Epithelial cell of proximal tubule (primary cell): Measurements from ENCODE around the gene MYRIP. TPM values are rescaled to one million over a fixed set of nuclear protein-coding genes. Genes with fewer than 3 reads are reported as not detected.
A peak's percentile ranks its signal among the peaks of the same experiment; 100 is the strongest.

Experiments
- DNase-seq: peaks from one replicate; pipeline ENCODE4 v3.0.0-alpha.2; 2011; ENCODE audit warnings: low read depth
- H3K4me3 ChIP-seq: 2 replicates; pipeline ENCODE4 v1.5.1; 2011; ENCODE audit warnings: low read depth, mild to moderate bottlenecking, low read length
- total RNA-seq: library from RNA; depleted of rRNA; stranded (reverse); fragments of >200 nt; gene quantifications from 2 replicates; pipeline ENCODE4 v1.2.3, GENCODE V29; 2015
- TF ChIP-seq, protein P1 (sequence below): conservative IDR thresholded peaks from 2 replicates; pipeline ENCODE4 v1.5.1; 2012; ENCODE audit warnings: low read depth, mild to moderate bottlenecking, low read length

MYRIP gene
- total RNA-seq, 1 donor from 2014 or later, result 0.12 TPM

DNA sequence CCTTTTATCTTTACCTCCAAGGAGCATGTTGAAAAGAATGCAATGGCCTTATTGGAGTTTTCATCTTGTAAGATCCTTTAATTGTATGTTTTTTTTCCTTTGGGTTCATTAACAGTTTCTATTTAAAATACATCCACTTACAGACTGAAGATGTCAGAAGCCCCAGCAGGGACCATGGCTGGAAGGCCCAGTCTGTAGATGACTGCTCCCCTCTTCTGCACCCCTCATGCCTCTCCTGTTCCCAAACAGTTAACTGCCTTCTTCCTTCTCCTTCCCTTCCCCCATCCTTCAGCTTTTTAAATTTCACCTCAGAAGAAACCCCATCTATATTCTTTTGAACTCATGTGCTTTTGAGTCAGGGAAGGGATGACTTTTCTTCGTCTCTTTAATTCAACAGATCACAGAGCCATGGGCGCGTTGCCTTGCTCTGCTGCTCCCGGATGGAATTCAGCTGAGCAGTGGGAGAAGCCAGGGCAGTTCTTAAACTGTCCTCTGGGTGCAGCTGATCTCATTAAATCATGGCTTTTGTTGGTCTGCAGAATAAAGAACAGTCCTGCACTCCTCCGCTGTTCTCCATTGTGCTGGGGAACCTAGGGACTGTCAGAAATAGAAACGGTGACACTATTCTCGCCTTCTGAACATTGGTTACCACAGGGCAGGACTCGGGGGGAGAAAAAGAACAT is 428.6 kb downstream of the MYRIP start:
- TF ChIP-seq, protein P1, sequence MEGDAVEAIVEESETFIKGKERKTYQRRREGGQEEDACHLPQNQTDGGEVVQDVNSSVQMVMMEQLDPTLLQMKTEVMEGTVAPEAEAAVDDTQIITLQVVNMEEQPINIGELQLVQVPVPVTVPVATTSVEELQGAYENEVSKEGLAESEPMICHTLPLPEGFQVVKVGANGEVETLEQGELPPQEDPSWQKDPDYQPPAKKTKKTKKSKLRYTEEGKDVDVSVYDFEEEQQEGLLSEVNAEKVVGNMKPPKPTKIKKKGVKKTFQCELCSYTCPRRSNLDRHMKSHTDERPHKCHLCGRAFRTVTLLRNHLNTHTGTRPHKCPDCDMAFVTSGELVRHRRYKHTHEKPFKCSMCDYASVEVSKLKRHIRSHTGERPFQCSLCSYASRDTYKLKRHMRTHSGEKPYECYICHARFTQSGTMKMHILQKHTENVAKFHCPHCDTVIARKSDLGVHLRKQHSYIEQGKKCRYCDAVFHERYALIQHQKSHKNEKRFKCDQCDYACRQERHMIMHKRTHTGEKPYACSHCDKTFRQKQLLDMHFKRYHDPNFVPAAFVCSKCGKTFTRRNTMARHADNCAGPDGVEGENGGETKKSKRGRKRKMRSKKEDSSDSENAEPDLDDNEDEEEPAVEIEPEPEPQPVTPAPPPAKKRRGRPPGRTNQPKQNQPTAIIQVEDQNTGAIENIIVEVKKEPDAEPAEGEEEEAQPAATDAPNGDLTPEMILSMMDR, result peak; percentile 49
- DNase-seq, result peak; percentile 2
- no peak overlapping the region for H3K4me3 ChIP-seq

DNA sequence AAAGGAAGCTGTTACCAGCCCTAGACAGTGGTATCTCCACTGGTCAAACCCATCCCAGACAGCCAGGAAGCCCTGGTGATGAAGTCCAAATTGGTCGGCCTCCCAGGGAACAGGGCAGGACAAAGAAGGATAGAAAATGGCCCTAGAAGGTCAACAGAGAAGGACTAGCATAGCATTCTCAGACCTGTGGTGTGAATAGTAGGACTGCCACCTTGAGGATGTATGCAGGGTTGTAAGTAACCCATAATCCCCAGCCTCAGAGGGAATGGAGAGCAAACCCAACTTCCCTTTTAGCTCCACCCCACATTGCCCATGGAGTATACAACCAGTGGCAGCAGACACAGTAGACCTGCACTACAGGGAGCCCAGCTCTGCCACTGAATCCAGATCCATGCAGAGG is 431.5 kb downstream of the MYRIP start:
- TF ChIP-seq, protein P1, result no peak
- no peak for DNase-seq
- no peak overlapping the region for H3K4me3 ChIP-seq

DNA sequence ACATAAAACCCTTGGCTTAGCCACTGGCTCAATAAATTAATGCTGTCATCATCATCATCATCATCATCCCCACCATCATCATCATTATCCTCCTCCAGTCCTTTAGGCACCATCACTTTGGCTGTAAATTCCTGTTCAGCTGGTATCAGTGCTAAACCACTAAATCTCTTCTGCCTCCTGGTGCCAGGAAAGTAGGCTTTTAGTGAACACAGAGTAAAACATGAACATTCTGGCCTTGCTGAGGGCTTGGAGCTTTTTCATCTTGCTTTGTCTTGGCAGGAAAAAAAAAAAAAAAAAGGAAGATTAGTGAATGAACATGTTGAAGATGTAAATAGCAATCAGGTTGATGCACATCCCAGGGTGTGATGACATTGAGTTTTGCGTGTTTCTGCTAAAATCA is 432.8 kb downstream of the MYRIP start:
- TF ChIP-seq, protein P1, result no peak
- no peak overlapping the region for H3K4me3 ChIP-seq
- no peak for DNase-seq

DNA sequence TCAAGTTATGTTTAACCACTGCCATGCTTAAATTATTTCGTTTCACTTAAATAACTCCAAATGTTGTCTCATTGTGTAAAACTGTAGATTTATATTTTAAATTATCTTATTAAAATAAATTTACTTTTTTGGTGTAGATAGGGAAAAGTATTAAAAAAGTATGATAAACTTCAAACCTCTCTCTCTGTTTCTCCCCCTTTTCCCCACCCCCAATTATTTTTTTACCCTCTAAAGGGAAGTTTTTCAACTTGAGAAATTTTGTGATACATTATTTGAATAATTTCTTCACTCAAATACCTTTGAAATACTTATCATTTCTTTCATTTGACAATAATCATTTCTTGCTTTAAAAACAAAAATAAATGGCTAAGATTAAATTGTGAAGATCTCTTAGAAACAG is 433.2 kb downstream of the MYRIP start:
- TF ChIP-seq, protein P1, result no peak
- no peak for DNase-seq

DNA sequence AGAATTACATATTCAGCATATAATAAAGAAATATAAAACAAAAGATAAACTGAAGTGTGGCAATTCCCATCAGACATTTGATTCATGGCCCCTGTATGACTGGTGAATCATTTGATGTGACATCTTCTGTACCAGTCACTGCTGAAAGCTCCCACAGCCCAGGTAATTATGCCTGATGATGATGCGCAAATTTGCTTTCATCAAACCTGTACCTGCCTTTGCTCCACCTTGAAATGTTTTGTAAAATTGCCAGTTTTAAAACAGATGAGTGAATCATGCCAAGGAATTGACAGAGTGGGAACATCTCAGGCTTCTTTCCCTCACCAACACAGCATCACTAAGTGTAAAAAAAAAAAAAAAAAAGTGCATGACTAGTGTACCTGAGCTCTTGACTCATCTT is 433.6 kb downstream of the MYRIP start:
- no peak for DNase-seq
- TF ChIP-seq, protein P1, result no peak
- H3K4me3 ChIP-seq, result no peak overlapping the region

More for the DNA sequence above, 433.2 kb downstream of the MYRIP start:
- no peak overlapping the region for H3K4me3 ChIP-seq

DNA sequence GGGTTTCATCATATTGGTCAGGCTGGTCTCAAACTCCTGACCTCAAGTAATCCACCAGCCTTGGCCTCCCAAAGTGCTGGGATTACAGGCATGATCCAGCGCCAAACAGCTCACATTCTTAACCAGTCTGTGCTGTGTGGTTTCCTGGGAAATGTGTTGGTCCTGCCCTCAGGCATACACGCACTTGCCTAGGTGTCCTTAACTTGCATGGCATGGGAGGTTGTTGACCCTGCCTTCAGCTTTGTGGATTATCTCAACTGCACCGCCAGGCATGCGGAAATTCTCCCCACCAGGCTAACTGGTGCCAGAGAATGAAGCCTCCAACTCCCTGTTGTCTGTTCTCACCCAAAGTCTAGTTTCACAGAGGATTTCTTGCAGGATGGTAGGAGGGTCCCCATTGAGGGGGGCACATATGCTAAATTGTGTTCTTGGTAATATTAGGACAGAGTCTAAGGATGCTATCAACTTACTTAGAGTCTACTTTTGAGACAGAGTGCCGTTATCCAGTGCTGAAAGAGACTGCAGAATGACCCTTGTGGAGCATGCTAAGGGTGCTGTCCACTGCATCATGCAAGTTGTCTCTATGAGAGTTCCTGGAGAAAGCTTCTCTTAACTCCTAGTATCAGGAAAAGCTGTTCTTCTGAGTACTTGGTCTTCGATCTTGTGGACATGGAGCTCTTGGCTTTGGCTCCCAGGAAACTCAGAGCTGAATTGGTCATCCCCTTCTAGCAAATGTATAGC is 438.5 kb downstream of the MYRIP start:
- H3K4me3 ChIP-seq, result no peak overlapping the region
- TF ChIP-seq, protein P1, result no peak
- no peak for DNase-seq

DNA sequence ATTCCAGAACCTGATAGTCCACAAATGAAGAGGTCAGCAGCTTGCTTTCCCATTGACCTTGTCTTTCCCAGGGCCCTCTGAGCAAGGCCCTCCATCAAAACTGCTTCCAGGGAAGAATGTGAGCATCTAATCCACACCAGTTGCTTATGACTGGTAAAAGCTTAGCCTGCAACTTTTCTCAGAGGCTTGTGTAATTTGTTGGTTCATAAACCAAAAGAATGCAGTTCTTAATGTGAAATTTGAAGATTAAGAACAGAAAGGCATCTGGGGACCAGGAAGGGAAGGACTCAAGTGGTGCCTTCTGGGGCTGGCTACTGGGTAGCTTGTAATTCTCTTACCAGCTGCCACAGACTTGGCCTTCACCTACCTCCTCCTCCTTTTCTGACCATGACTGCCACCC is 439.2 kb downstream of the MYRIP start:
- no peak overlapping the region for H3K4me3 ChIP-seq
- TF ChIP-seq, protein P1, result no peak
- no peak for DNase-seq
